GM12873 (cell line): Measurements from ENCODE around the gene APCDD1L.

ENCODE experiments used
- TF ChIP-seq, protein P1 (sequence below): IDR thresholded peaks from 2 replicates; pipeline ENCODE4 v1.5.1; 2012; ENCODE audit warnings: low read depth, mild to moderate bottlenecking, moderate library complexity, low read length, control low read depth; ENCODE audit not compliant: insufficient read depth; ENCODE audit errors: missing control alignments

APCDD1L gene

DNA sequence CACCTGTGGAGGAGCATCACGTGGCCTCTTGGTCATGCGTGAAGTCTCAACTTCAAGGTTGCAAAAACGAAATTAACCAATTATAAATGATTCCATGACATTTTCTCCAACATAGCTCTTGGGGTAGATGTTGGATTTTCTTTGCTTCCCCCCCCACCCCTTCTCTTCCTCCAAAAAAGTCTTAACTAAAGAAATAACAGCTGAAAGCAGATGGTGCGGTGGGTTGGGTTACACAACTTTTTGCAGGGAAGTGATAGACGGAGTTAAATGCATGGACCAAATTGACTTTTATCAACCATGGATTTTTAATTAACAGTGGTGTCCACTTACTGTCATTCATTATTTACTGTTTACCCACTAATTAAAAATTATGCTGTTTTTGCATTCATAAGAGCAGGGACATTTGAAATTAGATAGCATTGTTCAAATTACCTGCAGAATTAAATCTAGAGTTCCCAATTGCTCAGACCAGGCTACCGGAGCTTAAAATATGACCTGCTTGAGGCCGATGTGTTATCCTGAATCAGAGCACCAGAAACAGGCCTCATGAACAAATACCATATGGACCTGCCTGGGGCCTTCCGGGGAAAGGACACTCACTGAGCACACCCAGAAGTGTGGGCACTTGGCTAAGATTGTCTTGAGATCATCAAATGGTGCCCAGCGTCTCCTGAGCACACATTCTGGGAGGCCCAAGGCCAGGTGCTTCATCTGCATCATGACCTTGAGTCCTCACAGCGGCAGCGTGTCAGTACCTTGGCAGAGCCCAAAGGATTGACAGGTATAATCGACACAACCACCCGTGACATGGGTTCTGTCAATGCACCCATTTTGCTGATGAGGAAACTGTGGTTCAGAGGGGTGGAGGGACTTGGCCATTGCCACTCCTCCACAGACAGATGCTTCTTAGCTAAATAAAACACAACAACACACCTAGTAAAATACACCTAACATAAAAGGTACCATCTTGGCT, 41.5 kb downstream of the APCDD1L start:
- TF ChIP-seq, protein P1, sequence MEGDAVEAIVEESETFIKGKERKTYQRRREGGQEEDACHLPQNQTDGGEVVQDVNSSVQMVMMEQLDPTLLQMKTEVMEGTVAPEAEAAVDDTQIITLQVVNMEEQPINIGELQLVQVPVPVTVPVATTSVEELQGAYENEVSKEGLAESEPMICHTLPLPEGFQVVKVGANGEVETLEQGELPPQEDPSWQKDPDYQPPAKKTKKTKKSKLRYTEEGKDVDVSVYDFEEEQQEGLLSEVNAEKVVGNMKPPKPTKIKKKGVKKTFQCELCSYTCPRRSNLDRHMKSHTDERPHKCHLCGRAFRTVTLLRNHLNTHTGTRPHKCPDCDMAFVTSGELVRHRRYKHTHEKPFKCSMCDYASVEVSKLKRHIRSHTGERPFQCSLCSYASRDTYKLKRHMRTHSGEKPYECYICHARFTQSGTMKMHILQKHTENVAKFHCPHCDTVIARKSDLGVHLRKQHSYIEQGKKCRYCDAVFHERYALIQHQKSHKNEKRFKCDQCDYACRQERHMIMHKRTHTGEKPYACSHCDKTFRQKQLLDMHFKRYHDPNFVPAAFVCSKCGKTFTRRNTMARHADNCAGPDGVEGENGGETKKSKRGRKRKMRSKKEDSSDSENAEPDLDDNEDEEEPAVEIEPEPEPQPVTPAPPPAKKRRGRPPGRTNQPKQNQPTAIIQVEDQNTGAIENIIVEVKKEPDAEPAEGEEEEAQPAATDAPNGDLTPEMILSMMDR = no peak

DNA sequence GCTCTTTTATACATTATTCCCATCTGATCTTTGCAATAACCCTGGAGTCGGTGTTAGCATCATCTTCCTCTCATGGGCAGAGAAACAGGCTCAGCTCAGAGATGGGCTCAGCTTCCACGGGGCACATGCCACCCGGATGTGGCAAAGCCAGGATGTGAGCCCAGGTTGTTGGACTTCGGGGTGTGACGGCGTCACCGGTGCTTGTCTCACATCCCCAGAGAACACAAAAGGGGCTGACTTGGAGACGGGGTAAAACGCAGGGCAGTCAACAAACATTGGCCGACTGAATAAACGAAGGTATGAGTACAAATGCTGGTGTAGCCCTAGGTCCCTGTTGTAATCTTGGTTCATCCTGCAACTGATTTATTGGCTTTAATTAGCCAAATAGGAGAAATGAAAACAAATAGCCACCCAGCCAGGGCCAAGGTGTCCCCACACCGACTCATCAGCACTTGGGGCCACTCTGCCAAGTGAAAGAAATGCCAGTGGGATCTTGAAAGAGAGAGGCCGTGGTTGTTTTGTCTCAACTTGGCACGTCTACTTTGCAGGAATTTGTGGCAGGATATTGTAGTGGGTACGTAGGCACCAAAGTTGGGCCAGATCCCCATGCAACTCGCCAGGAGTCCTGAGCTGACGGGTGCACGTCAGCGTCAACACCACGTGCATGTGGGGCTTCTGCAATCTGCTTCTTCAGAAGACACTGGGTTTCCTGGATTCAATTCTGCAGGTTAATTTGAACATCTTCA, 42.8 kb downstream of the APCDD1L start:
- TF ChIP-seq, protein P1 = no peak

DNA sequence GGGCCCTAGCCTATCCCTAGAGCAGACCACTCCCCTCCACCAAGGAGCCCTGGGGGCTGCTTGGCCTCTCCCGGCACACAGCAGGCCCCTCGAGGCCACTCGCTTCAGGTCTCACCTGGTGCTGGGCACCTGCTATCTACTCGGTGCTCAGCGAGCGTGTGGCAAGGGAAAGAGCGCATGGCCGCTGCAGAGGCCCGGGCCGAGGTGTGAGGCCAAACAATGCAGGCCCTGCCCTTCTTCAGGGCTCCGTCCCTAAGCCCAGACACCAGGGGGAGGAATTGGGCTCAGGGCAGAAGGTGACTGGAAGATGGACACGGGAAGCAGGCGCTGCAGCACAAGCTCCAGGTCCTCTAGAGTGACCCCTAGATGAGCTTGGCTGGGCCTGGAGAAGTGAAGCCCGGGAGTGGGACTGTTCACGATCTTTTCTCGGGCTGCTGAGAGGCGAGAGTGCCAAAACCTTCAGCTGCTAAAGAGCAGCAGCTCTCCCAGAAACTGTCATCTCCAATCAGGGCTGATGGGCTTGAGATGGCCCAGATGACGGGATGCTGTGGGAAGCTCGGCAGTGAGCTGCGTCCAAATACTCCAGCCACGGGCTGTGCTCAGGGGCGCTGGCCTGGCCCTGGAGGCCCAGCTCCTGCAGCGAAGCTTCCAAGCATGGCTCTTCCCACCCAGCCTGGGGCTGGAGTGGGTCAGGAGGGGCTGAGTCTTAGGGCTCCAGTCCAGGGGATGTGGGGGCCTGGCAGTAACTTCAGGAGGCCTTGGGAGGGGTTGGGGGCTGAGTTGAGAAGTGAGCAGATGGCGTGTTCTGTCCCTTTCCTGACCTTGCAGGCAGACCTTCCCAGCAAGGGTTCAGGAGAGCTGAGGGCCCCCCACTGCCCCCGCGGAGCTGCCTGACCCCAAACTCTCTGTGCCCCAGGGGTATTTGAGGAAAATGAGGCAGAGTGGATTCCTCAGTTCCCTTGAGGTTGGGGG, 43.7 kb downstream of the APCDD1L start:
- TF ChIP-seq, protein P1 = no peak

DNA sequence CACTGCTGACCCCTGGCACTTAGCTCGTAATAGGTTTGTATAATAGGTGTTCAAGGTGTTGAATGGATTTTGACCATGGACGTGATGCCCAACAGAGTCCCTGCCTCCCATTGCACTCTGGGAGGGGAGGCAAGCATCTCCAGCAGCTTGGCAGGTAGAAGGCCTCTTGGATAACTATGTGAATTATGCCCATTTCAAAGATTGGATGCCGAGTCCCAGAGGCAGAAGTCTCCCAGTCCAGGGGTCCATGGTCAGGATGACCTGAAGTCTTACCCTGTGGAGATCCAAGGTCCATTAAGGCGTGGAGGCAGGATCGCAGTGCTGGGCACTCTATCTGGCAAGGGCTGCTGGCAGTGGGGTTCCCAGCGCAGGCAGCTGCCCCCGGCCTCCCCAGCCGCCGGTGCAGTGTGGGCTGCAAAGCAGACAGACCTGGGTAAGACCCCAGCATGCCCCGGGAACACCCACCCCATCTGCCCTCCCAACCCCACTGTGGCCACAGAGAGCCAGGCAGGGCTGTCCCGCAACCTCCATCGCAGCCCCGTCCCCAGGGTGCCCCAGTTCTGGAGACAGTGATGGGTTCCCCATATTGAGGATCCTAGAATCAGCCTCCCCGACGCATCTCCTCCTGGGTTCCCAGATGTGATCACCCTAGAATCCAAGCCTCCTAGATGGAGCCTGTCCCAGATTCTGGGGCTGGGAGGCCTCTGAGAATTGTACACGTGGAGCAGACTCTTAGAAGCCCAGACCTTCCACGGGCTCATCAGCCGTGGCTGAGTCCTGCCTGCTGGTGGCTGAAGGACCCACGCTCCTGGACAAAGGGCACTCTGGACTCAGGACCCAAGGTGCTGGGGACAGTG, 44.6 kb downstream of the APCDD1L start:
- TF ChIP-seq, protein P1 = no peak

DNA sequence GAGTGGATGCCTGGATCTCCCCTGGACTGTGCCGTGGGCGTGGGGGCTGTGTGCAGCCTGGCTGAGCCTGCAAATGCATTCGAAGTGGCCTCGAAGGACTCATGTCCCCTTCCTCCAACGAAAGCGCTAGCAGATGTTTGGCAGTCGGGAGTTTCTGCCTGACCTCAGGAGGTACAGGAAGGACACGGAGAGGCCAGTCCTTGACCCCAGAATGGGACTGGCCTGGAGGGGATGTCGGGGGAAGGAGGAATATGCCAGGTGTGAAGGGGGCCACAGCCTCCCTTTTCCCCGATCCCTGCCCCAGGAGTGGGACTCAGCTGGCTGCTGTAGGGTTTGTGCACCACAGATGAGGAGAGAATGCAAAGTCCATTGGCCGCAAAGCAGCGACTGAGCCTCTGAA, 45.6 kb downstream of the APCDD1L start:
- TF ChIP-seq, protein P1 = no peak
